SIG-M5 (cell line): Measurements from ENCODE around the gene APBA3.
"Not testable (repeated sequence)": the region's sequence is repeated elsewhere in the genome, so short reads cannot be mapped to it uniquely, and the experiment has no call there.

Source experiments
- DNase-seq: peaks from one replicate; lab custom pipeline; 2025; lab: John Stamatoyannopoulos, UW

The APBA3 gene

DNA sequence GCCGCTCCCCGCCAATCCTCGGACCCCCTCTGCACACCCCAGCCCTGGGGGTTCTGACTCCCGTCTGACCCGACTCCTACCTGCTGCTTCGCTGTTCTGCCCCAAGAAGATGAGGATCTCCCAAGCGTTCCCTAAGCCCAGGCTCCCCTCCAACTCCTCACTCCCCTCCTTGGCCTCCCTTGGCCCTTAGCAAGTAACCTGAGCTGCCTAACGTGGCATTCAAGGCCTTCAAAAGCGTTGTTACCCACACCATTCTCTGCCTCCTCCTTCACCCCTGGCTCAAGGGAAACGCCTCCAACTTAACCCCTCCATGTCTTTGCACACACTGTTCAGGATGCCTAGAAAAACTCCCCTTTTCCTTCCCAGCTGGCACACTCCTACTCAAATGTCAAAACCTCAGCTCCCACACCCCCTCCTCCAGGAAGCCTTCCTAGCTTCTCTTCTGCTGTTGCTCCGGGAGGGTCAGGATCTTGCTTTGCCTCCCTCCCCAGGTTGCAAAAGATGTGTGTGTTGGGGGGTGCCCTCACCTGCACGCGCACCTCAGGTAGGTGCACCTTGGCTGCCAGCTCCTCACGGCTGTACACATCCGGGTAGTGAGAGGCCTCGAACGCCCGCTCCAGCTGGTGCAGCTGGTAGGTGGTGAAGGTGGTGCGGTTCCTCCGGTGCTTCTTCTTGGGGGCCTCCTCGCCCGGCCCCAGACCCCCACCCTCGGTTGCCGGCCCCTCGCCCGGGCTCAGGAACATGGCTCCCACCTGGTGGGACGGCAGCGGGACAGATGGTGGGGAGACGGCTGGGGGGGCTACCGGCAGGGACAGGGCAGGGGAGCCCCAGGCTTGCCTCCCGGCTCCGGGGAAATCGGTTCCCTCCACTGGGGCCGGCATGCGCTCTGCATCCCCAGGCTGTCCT is 9.8 kb upstream of the APBA3 start:
- no peak for DNase-seq

GRCh38 chr19:3770136-3770999 is 8.9 kb upstream of the APBA3 start:
- no peak for DNase-seq

DNA sequence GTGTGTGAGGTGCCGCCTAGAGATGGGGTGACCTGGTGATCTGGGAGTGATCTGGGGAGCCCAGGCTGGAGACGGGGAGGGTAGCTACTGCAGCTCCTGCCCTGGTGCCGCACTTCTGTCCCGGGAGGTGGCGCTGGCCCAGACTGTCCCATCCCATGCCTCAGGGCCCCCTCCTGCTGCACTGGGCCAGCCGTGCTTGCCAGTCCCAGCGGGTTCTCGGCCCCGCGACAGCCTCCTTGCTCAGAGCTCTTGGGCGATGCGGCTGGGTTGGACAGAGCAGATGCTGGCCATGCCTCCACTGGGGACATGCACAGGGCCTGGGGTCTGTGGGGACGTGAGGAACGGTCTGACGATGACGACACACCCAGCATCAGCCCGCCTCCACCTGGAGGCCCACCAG is 8.0 kb upstream of the APBA3 start:
- DNase-seq, result no peak

DNA sequence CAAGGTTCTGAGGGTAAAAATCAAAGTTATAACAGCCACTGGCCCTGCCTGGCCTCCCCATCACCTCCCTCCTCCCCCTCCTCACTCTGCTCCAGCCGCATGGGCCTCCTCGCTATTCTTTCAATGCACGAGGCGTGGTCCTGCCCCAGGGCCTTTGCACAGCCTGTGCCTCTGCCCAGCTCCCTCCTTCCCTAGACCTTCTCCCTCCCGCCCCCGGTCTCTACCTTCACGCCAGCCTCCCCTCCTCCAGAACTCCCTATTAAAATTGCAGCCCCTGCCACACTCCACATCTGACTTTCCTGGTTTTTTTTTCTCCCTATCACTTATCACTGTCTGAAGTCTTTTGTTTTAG is 7.2 kb upstream of the APBA3 start:
- DNase-seq, result no peak

GRCh38 chr19:3768015-3768747 is 6.7 kb upstream of the APBA3 start:
- DNase-seq, result no peak

GRCh38 chr19:3767050-3767449 is 5.6 kb upstream of the APBA3 start:
- DNase-seq, result no peak

DNA sequence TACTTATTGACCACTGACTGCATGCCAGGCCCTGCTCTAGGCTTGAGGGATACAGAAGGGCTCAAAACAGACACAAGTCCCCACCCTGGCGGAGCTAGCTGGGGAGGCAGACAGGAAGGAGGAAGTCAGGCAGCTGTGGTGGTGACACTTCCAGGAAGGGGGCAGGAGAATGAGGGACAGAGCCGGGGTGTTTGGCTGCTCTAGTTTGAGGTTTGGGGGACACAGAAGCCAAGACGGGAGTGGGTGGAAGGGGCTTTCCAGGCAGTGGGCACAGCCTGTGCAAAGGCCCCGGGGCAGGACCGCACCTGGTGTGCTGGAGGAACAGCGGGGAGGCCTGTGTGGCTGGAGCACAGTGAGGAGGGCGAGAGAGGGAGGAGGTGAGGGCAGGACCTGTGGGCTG is 5.0 kb upstream of the APBA3 start:
- no peak for DNase-seq

- DNase-seq, result not testable (repeated sequence)
These were observed 4.3 kb upstream of the APBA3 start for GRCh38 chr19:3765757-3766156.

DNA sequence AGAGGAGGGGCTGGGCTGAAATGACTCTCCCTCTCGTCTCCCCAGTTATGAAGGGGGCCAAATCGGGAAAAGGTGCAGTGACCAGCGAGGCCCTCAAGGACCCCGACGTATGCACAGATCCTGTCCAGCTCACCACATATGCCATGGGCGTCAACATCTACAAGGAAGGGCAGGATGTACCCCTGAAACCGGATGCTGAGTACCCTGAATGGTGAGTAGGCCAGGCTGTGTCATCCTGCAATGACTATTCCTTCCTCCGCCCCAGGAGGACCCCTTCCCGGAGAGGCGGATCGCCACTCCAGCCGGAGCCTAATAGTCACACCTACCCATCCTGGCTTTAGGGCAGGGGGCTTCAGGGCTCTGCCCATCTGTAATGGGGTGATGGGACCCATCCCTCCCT is 3.6 kb upstream of the APBA3 start:
- no peak for DNase-seq

DNA sequence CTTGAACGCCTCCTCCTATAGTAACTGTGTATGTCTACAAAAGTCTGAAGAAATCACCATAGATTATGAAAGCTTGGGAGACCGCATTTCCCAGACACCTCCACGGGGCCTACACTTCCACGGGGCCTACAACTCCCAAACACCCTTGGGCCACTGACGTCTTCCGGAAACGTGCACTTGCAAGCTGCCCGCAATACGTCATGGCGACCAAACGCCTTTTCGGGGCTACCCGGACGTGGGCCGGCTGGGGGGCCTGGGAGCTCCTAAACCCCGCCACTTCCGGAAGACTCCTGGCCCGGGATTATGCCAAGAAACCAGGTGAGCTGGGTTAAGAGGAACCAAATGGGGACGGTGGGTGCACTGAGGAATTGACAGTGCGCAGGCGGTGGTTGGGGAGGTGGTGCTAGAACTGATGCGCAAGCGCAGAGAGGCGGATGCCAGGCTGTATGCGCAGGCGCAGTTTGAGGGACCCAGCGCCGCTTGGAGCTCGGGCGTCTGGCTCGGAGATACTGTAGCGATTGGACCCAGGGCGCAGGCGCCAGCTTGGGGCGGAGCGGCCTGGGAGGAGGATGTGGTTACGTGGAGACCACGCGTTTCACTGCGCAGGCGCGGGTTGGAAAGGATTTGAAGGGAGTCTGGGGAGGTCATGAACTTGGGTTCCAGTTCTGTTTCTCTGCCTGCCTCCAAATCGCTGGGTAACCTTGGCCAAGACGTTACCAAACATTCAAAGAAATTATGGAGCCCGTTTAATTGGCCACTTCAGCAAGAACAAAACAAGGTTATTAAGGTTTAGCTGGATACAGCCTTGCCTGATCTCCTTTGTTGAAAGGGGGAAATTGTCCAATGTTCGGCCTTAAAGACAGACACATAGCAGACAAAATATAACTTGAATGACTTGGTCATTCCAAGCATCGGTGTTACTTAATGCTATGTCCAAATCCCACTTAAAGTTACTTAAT is 1.3 kb upstream of the APBA3 start, which contains the start of gene MRPL54:
Gene MRPL54 (plus strand): TSS at position 182 of the 959 bp plus-strand sequence. CDS start 19 bp downstream, at position 201.
- peak; percentile 98 for DNase-seq

- no peak for DNase-seq
These were observed 610 bp upstream of the APBA3 start for GRCh38 chr19:3762130-3762473.

DNA sequence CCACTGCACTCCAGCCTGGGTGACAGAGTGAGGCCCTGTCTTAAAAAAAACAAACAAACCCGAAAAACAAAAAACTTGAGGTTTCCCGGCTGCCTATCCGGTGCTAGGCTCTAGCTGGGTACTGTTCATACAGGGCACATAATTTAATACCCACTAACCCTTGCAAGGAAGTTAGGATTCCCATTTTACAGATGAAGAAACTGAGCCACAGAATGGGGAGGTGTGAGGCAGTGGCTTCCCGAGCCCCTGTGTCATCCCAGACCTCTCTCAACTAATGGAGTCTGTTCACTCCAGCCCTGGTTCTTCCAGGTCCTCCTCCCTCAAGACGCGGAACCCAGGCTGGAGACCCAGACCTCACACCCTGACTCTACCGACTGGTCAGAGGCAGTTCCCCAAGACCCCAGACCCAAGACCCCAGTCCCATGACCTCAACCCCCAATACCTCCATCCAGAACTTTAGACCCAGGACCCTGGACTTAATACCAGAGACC is 576 bp downstream of the APBA3 start:
- DNase-seq, result no peak

- no peak for DNase-seq
These were observed 1.8 kb downstream of the APBA3 start for GRCh38 chr19:3759482-3760254.

DNA sequence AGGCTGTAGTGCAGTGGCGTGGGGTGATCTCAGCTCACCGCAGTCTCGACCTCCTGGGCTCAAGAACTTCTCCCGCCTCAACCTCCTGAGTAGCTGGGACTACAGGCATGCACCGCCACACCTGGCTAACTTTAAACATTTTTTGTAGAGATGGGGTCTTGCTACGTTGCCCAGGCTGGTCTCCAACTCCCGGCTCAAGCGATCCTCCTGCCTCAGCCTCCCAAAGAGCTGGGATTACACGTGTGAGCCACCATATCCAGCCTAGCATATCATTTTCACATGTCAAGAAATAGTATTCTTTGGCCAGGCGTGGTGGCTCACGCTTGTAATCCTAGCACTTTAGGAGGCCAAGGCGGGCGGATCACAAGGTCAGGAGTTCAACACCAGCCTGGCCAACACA is 3.2 kb downstream of the APBA3 start:
- DNase-seq, result not testable (repeated sequence)

DNA sequence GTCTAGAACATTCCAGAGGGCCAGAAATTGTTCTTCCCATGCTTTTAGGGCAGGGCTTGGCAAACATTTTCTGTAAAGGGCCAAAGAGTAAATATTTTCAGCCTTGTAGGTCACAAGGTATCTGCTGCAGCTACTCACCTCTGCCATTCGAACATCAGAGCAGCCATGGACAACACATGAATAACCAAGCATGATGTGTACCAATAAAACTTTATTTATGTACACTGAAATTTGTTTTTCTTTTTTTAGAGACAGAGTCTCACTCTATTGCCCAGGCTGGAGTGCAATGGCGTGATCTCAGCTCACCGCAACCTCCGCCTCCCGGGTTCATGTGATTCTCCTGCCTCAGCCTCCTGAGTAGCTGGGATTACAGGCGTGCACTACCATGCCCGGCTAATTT is 3.8 kb downstream of the APBA3 start:
- DNase-seq, result not testable (repeated sequence)

DNA sequence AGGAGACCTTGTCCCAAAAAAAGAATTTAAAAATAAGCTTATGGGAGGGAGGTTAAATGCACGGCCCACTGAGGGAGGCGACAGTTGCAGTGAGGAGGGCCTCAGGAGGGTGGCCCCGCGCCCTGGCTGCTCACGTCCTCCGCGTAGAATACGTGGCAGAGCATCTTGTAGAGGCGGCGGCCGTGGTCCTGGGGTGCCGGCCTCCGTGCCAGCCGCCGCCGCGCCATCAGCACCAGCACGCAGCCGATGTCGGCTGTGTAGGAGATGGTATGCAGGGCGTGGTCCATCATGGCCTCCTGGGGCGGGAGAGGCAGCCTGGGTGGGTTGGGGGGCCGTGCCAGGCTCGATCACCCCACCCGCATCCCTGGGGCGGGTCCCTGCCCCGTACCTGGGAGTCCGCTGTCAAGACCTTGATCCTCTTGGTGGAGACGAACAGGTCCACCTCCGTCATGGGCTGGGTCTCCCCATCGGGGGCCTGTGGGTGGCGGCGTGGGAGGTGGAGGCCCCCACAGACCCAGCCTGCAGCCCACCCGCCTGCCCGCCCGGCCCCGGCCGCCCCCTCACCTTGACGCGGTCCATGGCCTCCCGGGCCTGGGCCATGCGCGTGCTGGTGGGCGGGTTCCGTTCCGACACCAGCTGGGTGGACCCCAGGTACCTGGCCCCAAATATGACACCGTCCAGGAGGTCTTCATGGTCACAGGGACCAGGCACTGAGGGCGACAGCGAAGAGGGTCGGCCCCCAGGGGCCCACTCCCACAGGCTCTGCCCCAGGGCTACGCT is 7.7 kb downstream of the APBA3 start:
- DNase-seq, result no peak

GRCh38 chr19:3752492-3752891 is 9.0 kb downstream of the APBA3 start:
- DNase-seq, result no peak

GRCh38 chr19:3751236-3751635 is 10.3 kb downstream of the APBA3 start:
- no peak for DNase-seq

DNA sequence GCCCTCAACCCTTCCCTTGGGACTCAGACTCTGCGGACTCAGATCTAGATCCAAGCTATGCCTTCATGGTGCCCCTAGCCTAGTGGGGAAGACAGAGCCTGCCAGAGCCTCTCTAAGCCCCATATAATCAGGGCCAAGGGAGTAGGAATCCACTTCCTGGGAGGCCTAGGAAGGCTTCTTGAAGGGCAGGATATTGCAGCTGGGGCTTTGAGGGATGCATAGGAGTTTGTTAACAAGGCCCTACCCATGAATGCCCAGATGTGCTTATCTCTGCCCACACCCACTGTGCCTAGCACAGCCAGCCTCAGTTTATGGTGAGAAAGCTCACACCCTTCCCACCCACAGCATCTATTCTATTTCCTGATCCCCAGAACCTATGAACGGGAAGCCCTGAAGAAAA is 11.3 kb downstream of the APBA3 start:
- DNase-seq, result no peak
